CD4-positive, alpha-beta T cell treated with Interleukin-6 for 4 hours (primary cell): ENCODE results near the gene SYNGR2.
"Not testable (repeated sequence)": the region's sequence is repeated elsewhere in the genome, so short reads cannot be mapped to it uniquely, and the experiment has no call there.

Source experiments
- DNase-seq: peaks from one replicate; pipeline ENCODE4 v3.0.0-alpha.2; 2020; ENCODE audit warnings: mixed read lengths

The SYNGR2 gene

GRCh38 chr17:78144147-78144719 lies 24.1 kb upstream of the SYNGR2 start:
- no peak for DNase-seq

- DNase-seq = no peak
Observed at GRCh38 chr17:78144736-78145641, 23.4 kb upstream of the SYNGR2 start.

GRCh38 chr17:78146471-78146869 lies 21.9 kb upstream of the SYNGR2 start:
- no peak for DNase-seq

GRCh38 chr17:78146881-78147280 lies 21.5 kb upstream of the SYNGR2 start:
- no peak for DNase-seq

GRCh38 chr17:78147315-78147998 lies 20.9 kb upstream of the SYNGR2 start:
- peak; percentile 22 for DNase-seq

- no peak for DNase-seq
Observed at GRCh38 chr17:78148286-78149016, 19.9 kb upstream of the SYNGR2 start.

- DNase-seq = no peak
Observed at GRCh38 chr17:78151514-78152008, 16.8 kb upstream of the SYNGR2 start.

- DNase-seq = no peak
Observed at GRCh38 chr17:78154903-78155811, 13.2 kb upstream of the SYNGR2 start.

GRCh38 chr17:78159575-78160158 lies 8.7 kb upstream of the SYNGR2 start:
- DNase-seq = no peak

GRCh38 chr17:78163881-78164747 lies 4.3 kb upstream of the SYNGR2 start:
- DNase-seq = no peak

- no peak for DNase-seq
Observed at GRCh38 chr17:78164748-78165607, 3.4 kb upstream of the SYNGR2 start.

GRCh38 chr17:78166416-78166815 lies 2.0 kb upstream of the SYNGR2 start:
- DNase-seq = no peak

GRCh38 chr17:78168903-78169793 lies 767 bp downstream of the SYNGR2 start:
- peak; percentile 54 for DNase-seq

GRCh38 chr17:78170692-78171590 lies 2.6 kb downstream of the SYNGR2 start:
- no peak for DNase-seq

GRCh38 chr17:78171591-78172248 lies 3.3 kb downstream of the SYNGR2 start:
- DNase-seq = not testable (repeated sequence)

- peak; percentile 21 for DNase-seq
Observed at GRCh38 chr17:78172249-78173051, 4.1 kb downstream of the SYNGR2 start.
